ENCODE data around the gene EIF4A3. TPM values are rescaled to one million over a fixed set of nuclear protein-coding genes. Genes with fewer than 3 reads are reported as not detected.

EIF4A3 gene
- total RNA-seq, 4 donors from 2014 or later, result 37.0 to 74.5 (median 55.8) TPM

DNA sequence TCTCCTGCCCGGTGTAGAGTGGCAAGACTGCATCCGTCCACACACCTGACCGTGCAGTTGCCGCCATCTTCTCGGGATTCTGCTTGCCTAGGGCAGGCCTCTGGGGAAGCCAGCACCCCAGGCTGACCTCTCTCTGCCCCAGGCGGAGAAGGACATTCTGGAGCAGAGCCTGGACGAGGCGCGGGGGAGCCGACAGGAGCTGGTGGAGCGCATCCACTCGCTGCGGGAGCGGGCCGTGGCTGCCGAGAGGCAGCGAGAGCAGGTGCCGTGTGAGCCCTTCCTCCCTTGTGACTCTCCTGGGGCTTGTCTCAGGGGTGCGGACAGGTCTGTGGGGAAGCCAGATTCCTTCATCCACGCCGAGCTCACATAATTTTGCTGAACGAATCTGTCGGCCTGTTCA, 42.7 kb upstream of the EIF4A3 start:
- H3K9me3 ChIP-seq, result no peaks in the 10 kb centered on the region
- H3K4me1 ChIP-seq, result peaks cover 0 to 9% (median 8%) of the 10 kb centered on the region in 4 donors
- no peak overlapping the region for H3K4me3 ChIP-seq
- no peak overlapping the region for H3K27ac ChIP-seq
- in situ Hi-C loops (cut with MboI; ENCODE audit: low pct_ligation_motif_present in 1 of 4, low pct_unique_long_range_greater_than_20kb in 1 of 4, low sequenced_read_pairs in 3 of 4), result no loop called here
- no peaks in the 10 kb centered on the region for H3K27me3 ChIP-seq
- intact Hi-C loops (cut with DNase I; ENCODE audit: low total_unique reads), result no loop called here
- 92 to 97% methylated on average over 5 to 23 of the region's 23 CpGs for WGBS, 2 donors (ENCODE audit: low coverage in 1 of 2)
- no peaks in the 10 kb centered on the region for H3K36me3 ChIP-seq
- TF ChIP-seq EP300 (IDR thresholded peaks at IDR 0.05; ENCODE audit: low read depth), result no peak
- TF ChIP-seq POLR2AphosphoS5 (IDR thresholded peaks at IDR 0.05), result no peak
- TF ChIP-seq CTCF (IDR thresholded peaks at IDR 0.05), result no peak
- TF ChIP-seq POLR2A (IDR thresholded peaks at IDR 0.05), result no peak
- DNase-seq, result no peak

GRCh38 chr17:80187515-80187941, 40.6 kb upstream of the EIF4A3 start:
- 35 to 44% methylated on average over 2 to 18 of the region's 18 CpGs for WGBS, 2 donors (ENCODE audit: low coverage in 1 of 2)
- Histone ChIP-seq H3K4me3 (peak overlapping the region in 2 of 4 donors; percentile 8 to 33), H3K27ac (peak overlapping the region in 2 of 4 donors; percentile 3 to 27), H3K9me3 (no peaks in the 10 kb centered on the region), H3K4me1 (peaks cover 0 to 9% (median 8%) of the 10 kb centered on the region in 4 donors), H3K36me3 (no peaks in the 10 kb centered on the region), H3K27me3 (no peaks in the 10 kb centered on the region)
- in situ Hi-C loops (cut with MboI; ENCODE audit: low pct_ligation_motif_present in 1 of 4, low pct_unique_long_range_greater_than_20kb in 1 of 4, low sequenced_read_pairs in 3 of 4) (no loop called here), intact Hi-C loops (cut with DNase I; ENCODE audit: low total_unique reads) (no loop called here)
- DNase-seq, result peak; percentile 74
- no peak for TF ChIP-seq POLR2AphosphoS5 (IDR thresholded peaks at IDR 0.05)
- TF ChIP-seq CTCF (IDR thresholded peaks at IDR 0.05), result no peak
- TF ChIP-seq POLR2A (IDR thresholded peaks at IDR 0.05), result no peak
- TF ChIP-seq EP300 (IDR thresholded peaks at IDR 0.05; ENCODE audit: low read depth), result no peak

DNA sequence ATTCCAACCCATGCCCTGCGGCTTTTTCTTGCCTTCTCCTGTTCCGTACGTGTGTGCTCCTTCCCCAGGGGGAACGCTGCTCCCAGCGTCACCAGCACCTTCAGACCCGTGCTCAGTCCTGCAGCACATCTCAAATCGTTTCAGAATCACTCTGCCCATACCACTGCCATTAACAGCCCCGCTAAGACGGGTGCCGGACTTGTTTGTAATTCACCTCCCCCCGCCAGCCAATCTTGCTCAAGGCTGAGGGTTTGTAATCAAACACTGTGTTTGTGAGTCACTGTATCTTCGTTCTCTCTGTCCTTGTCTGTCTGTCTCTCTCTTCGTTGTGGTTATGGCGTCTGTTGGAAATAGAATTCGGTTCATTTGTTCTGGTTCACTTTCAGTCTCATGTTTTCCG, 40.2 kb upstream of the EIF4A3 start:
- H3K4me1 ChIP-seq, result peaks cover 0 to 9% (median 8%) of the 10 kb centered on the region in 4 donors
- peak overlapping the region in 2 of 4 donors; percentile 8 to 33 for H3K4me3 ChIP-seq
- intact Hi-C loops (cut with DNase I; ENCODE audit: low total_unique reads) (no loop called here), in situ Hi-C loops (cut with MboI; ENCODE audit: low pct_ligation_motif_present in 1 of 4, low pct_unique_long_range_greater_than_20kb in 1 of 4, low sequenced_read_pairs in 3 of 4) (no loop called here)
- H3K36me3 ChIP-seq, result no peaks in the 10 kb centered on the region
- WGBS, 2 donors (ENCODE audit: low coverage in 1 of 2), result 63 to 64% methylated on average over 12 to 16 of the region's 16 CpGs
- no peaks in the 10 kb centered on the region for H3K27me3 ChIP-seq
- no peaks in the 10 kb centered on the region for H3K9me3 ChIP-seq
- TF ChIP-seq POLR2A (IDR thresholded peaks at IDR 0.05) (no peak), EP300 (IDR thresholded peaks at IDR 0.05; ENCODE audit: low read depth) (no peak), POLR2AphosphoS5 (IDR thresholded peaks at IDR 0.05) (no peak), CTCF (IDR thresholded peaks at IDR 0.05) (no peak)
- DNase-seq, result no peak
- H3K27ac ChIP-seq, result peak overlapping the region in 2 of 4 donors; percentile 3 to 27

- no peak for DNase-seq
- 88% methylated on average over 9 of the region's 9 CpGs; no CpG with 5 or more reads in 1 of the 2 donors for WGBS, 2 donors (ENCODE audit: low coverage in 1 of 2)
- Histone ChIP-seq H3K4me1 (peaks cover 0 to 9% (median 8%) of the 10 kb centered on the region in 4 donors), H3K4me3 (no peak overlapping the region), H3K36me3 (no peaks in the 10 kb centered on the region), H3K27ac (no peak overlapping the region), H3K27me3 (no peaks in the 10 kb centered on the region), H3K9me3 (no peaks in the 10 kb centered on the region)
- no peak for TF ChIP-seq POLR2AphosphoS5 (IDR thresholded peaks at IDR 0.05)
- TF ChIP-seq POLR2A (IDR thresholded peaks at IDR 0.05), result no peak
- no peak for TF ChIP-seq CTCF (IDR thresholded peaks at IDR 0.05)
- no peak for TF ChIP-seq EP300 (IDR thresholded peaks at IDR 0.05; ENCODE audit: low read depth)
- in situ Hi-C loops (cut with MboI; ENCODE audit: low pct_ligation_motif_present in 1 of 4, low pct_unique_long_range_greater_than_20kb in 1 of 4, low sequenced_read_pairs in 3 of 4), result no loop called here
- intact Hi-C loops (cut with DNase I; ENCODE audit: low total_unique reads), result no loop called here
Observed at GRCh38 chr17:80185968-80186367, 39.0 kb upstream of the EIF4A3 start.

All from transverse colon (tissue), 4 donors.